GM18951 (cell line): ENCODE results near the gene AP5Z1.

Source experiments
- POLR2A ChIP-seq: IDR thresholded peaks from 4 replicates; pipeline ENCODE4 v1.6.1; 2011; ENCODE audit warnings: mild to moderate bottlenecking; ENCODE audit not compliant: insufficient read length, insufficient read depth; ENCODE audit errors: extremely low read depth
- in situ Hi-C: fragments of 300-500 bp; cut with MboI; formaldehyde crosslinking; loops from one replicate; pipeline ENCODE4 v1.12.0; 2022; ENCODE audit warnings: low sequenced_read_pairs, mixed read lengths, inconsistent platforms; ENCODE audit not compliant: unreplicated experiment

AP5Z1 gene, protein sequence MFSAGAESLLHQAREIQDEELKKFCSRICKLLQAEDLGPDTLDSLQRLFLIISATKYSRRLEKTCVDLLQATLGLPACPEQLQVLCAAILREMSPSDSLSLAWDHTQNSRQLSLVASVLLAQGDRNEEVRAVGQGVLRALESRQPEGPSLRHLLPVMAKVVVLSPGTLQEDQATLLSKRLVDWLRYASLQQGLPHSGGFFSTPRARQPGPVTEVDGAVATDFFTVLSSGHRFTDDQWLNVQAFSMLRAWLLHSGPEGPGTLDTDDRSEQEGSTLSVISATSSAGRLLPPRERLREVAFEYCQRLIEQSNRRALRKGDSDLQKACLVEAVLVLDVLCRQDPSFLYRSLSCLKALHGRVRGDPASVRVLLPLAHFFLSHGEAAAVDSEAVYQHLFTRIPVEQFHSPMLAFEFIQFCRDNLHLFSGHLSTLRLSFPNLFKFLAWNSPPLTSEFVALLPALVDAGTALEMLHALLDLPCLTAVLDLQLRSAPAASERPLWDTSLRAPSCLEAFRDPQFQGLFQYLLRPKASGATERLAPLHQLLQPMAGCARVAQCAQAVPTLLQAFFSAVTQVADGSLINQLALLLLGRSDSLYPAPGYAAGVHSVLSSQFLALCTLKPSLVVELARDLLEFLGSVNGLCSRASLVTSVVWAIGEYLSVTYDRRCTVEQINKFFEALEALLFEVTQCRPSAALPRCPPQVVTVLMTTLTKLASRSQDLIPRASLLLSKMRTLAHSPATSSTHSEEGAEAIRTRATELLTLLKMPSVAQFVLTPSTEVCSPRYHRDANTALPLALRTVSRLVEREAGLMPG

DNA sequence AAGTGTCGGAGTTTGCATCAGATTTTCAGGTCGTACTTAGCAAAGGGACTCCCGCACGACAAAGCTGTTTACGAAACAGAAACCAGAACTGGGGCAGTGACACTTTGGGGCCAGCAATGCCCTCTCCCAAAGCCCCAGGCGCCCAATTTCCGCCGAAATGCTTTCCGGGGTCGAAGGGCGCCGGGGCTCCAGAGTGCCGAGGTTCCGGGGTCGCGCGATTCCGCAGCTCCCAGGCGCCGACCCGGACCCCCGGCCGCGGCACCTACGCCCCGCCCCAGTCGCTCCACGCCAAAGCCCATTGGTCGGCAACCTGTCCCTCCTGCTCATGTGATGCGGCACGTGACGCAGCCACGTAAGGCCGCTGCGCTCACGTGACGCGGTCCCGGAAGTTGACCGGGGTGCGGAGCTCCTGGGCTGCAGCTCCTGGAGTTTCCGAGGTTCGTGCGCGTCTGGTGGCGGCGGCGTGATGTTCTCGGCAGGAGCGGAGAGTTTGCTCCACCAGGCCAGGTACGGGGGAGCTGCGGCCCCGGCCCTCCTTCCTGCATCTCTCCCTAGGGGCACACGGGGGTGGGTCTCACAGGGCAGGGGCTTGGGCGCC is at the start of gene AP5Z1:
TSS of gene AP5Z1 (plus strand) at position 374 of the 598 bp plus-strand sequence. CDS start at position 467, 93 bp downstream.
- peak; percentile 91 for TF ChIP-seq POLR2A
- in situ Hi-C loops: no loop called here

DNA sequence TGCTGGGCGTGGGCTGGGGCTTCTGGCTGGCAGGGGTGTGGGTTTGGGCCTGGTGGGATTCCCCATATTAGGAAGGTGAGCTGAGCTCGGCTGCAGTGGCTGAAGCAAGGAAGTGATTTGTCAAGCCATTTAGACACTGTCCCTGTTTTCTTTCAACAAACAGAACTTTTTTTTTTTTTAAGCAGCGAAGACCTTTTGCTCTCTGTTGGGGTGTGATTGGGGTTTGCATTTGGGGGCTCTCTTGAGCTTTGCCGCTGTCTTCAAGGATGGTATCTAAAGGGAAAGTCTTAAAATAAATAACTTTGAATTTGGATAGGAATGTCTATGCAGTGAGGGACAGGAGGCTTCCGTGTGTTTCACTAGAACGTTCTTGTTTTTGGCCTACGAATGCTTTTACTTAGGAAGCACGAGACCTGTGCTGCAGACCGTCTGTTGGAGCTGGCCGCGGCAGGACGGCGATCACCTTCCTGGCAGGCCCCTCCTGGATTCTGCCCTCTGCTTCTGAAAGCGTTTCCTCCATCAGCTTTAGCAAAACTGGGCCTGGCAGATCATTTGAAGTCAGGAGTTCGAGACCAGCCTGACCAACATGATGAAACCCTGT is 49.5 kb upstream of the AP5Z1 start:
- in situ Hi-C loops: no loop called here
- TF ChIP-seq POLR2A: no peak

DNA sequence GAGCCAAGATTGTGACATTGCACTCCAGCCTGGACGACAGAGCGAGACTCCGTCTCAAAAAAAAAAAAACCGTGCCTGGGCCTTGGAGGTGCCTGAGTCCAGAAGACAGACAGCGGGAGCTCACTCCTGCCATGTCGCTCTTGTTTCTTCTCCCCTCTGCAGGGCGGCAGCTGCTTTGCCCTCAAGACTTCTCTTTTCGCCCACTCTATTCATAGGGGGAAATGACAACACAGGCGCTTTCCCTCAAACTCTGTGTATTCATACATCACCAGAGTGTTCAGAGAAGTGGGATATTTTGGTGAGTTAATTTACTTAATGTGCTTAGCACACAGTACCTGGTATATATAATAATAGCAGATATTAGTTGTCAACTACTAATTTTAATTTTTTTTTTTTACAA is 48.9 kb upstream of the AP5Z1 start:
- in situ Hi-C loops: no loop called here
- TF ChIP-seq POLR2A: no peak

- TF ChIP-seq POLR2A: no peak
- in situ Hi-C loops: no loop called here
Observed at GRCh38 chr7:4727914-4728705, 47.3 kb upstream of the AP5Z1 start.

GRCh38 chr7:4729266-4729665 is 46.2 kb upstream of the AP5Z1 start:
- in situ Hi-C loops: no loop called here
- no peak for TF ChIP-seq POLR2A

- in situ Hi-C loops: no loop called here
- TF ChIP-seq POLR2A: no peak
Observed at GRCh38 chr7:4730276-4730675, 45.1 kb upstream of the AP5Z1 start.

DNA sequence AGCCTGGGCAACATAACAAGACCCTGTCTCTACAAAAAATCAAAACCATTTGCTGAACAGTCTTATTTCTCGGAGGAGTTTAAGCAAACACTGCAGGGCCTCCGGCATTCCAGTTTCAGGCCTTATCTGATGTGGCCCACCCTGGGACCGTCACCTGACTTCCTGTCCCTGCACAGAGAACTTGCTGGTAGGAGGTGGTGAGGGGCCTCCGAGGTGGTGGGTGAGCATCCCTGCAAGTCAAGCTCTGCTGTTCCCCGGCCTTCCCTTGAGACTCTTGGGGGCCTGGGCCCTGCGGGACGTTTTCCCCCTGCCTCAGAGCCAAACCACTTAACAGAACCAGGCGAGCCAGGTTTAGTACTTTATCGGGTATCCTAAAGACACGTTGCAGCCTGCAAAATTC is 44.5 kb upstream of the AP5Z1 start:
- no peak for TF ChIP-seq POLR2A
- in situ Hi-C loops: no loop called here

GRCh38 chr7:4731803-4732202 is 43.6 kb upstream of the AP5Z1 start:
- TF ChIP-seq POLR2A: no peak
- in situ Hi-C loops: no loop called here

- in situ Hi-C loops: no loop called here
- TF ChIP-seq POLR2A: no peak
Observed at GRCh38 chr7:4733936-4734528, 41.4 kb upstream of the AP5Z1 start.

DNA sequence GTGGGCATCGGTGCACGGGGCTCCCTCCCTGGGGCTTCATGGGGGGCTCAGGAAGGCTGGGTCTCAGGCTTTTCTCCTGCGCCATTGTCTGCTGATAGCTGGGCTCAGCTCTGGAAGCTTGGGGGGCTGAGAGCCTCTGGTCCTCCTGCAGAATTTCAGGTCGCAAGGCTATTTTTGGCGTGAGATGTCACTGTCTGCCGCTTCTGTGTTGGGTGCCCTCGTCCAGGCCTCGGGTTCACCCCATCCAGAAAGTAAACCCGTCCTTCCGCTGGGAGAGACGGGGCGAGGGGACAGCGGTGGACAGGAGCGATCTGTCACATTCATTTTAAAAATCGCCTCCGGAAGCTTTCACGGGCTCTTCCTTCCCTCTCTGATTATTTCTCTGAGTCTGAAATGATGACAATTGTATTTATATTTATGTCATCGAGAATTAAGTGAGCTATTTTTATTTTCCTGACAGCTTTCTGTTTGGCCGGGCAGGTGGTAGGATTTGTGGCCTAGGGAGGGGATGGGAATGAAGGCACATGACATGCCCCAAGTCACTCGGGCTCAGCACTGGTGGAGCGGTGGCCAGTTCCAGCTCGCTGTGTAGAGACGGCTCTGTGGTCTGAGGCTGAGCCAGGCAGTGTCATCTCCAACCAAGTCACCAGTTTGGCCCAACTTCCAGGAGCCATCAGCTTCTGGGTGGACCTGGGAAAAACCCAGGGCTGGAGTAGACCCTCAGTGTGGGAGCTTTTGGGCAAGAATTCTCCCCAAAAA is 40.7 kb upstream of the AP5Z1 start:
- TF ChIP-seq POLR2A: no peak
- in situ Hi-C loops: no loop called here

DNA sequence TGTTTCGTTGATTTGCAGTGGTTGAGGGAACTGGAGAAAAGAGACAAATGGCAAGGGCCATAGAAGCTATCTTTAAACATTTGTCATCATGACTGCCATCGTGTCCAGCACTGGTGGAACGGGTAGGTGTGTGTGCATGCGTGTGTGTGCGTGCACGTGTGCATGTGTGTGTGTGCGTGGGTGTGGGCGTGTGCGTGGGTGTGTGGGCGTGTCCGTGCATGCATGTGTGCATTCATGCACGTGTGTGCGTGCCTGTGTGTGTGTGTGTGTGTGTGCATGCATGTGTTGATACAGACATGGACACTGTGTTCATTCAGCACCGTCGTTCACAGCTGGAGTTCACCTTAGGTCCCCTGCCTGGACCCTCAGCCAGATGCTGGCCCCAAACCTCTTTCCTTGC is 38.1 kb upstream of the AP5Z1 start:
- in situ Hi-C loops: no loop called here
- no peak for TF ChIP-seq POLR2A

GRCh38 chr7:4738711-4739527 is 36.5 kb upstream of the AP5Z1 start:
- in situ Hi-C loops: no loop called here
- TF ChIP-seq POLR2A: no peak
